22Rv1 (cell line): ENCODE measurements around the gene MTG2.

Source experiments
- H3K27ac ChIP-seq: fragments of 450-650 bp; 2 replicates; pipeline ENCODE4 v1.5.1; 2017
- ZFX ChIP-seq: fragments of 450-650 bp; IDR thresholded peaks from 2 replicates; pipeline ENCODE4 v1.6.1; 2017; ENCODE audit warnings: antibody characterized with exemption, borderline replicate concordance
- TF ChIP-seq, protein P1 (sequence below): fragments of 450-650 bp; IDR thresholded peaks from 2 replicates; pipeline ENCODE4 v1.5.1; 2017; ENCODE audit warnings: mild to moderate bottlenecking

Gene MTG2

GRCh38 chr20:62142252-62143080 lies 40.4 kb upstream of the MTG2 start:
- peak overlapping the region; percentile 89 for H3K27ac ChIP-seq
- TF ChIP-seq, protein P1, sequence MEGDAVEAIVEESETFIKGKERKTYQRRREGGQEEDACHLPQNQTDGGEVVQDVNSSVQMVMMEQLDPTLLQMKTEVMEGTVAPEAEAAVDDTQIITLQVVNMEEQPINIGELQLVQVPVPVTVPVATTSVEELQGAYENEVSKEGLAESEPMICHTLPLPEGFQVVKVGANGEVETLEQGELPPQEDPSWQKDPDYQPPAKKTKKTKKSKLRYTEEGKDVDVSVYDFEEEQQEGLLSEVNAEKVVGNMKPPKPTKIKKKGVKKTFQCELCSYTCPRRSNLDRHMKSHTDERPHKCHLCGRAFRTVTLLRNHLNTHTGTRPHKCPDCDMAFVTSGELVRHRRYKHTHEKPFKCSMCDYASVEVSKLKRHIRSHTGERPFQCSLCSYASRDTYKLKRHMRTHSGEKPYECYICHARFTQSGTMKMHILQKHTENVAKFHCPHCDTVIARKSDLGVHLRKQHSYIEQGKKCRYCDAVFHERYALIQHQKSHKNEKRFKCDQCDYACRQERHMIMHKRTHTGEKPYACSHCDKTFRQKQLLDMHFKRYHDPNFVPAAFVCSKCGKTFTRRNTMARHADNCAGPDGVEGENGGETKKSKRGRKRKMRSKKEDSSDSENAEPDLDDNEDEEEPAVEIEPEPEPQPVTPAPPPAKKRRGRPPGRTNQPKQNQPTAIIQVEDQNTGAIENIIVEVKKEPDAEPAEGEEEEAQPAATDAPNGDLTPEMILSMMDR, result no peak
- no peak for TF ChIP-seq ZFX

- TF ChIP-seq, protein P1, result no peak
- TF ChIP-seq ZFX, result no peak
- H3K27ac ChIP-seq, result peak within 1 kb of the TSS; percentile 89
These were observed 39.5 kb upstream of the MTG2 start, which contains the start of the genes PSMA7 and SS18L1 for GRCh38 chr20:62143081-62143956. TSS of gene PSMA7 (minus strand) at chr20:62143394. CDS start at chr20:62143303, 91 bp downstream. TSS of gene SS18L1 (plus strand) at chr20:62143769. CDS start at chr20:62143821, 52 bp downstream.

GRCh38 chr20:62143957-62144825 lies 38.6 kb upstream of the MTG2 start:
- TF ChIP-seq ZFX, result no peak
- TF ChIP-seq, protein P1, result no peak
- peak overlapping the region; percentile 89 for H3K27ac ChIP-seq

GRCh38 chr20:62145688-62146018 lies 37.2 kb upstream of the MTG2 start:
- no peak overlapping the region for H3K27ac ChIP-seq
- TF ChIP-seq, protein P1, result no peak
- TF ChIP-seq ZFX, result no peak

DNA sequence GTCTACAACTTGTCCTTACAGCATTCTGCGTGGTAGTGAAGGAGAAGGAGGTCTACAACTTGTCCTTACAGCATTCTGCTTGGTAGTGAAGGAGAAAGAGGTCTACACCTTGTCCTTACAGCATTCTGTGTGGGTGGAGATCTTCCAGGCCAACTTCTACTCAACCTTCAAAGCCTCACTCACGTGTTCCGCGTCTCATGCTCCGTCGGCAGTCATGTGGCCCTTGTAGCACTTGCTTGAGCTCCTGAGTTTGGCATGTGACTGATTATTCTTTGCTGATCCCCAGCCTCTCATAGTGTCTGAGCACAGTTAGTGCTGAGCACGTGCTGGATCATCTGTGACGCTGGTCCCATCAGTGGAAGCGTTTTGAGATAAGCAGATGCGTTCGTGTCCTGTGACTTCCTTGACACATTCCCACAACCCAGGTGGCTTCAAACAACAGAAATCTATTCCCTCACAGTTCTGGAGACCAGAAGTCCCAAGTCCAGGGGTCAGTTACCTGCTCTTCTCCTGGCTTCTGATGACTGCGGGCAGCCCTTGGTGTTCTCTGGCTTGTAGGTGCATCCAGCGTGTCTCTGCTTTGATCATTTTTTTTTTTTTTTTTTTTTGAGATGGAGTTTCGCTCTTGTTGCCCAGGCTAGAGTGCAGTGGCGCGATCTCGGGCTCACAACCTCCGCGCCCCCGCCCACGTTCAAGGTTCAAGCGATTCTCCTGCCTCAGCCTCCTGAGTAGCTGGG lies 36.6 kb upstream of the MTG2 start:
- H3K27ac ChIP-seq, result no peak overlapping the region
- no peak for TF ChIP-seq ZFX
- TF ChIP-seq, protein P1, result no peak

GRCh38 chr20:62147125-62147524 lies 35.7 kb upstream of the MTG2 start:
- H3K27ac ChIP-seq, result no peak overlapping the region
- TF ChIP-seq, protein P1, result no peak
- no peak for TF ChIP-seq ZFX
